H1 (cell line): ENCODE results near the gene EPG5. TPM values are rescaled to one million over a fixed set of nuclear protein-coding genes. Genes with fewer than 3 reads are reported as not detected.

Experiments
- CTCF ChIA-PET: fragments of 300-600 bp; sonication (Branson Sonifier 250); formaldehyde crosslinking; loops from one replicate; lab custom pipeline; 2021; ENCODE audit not compliant: partially characterized antibody; lab: Charles Lee
- POLR2A ChIA-PET: fragments of 300-600 bp; sonication (Branson Sonifier 250); formaldehyde crosslinking; loops from one replicate; lab custom pipeline; 2021; ENCODE audit warnings: inconsistent platforms; ENCODE audit not compliant: partially characterized antibody; lab: Charles Lee
- DNase-seq, 2 experiments: peaks; one replicate each; pipeline versions ENCODE4 v3.0.0 to v3.0.0-alpha.2; 2010 to 2022; ENCODE audit warnings: low spot score in 2 of 2, low read depth in 1 of 2, mixed read lengths in 1 of 2
- FAIRE-seq: peaks from 2 replicates; lab custom pipeline; 2011; peaks lifted over from hg19 to GRCh38; lab: Jason Lieb, UNC
- H2AFZ ChIP-seq: 2 replicates; pipeline ENCODE4 v1.8.1; 2012; ENCODE audit warnings: low read length, inconsistent platforms
- H2AK5ac ChIP-seq: 2 replicates; pipeline ENCODE4 v1.6.1; 2013; ENCODE audit warnings: low read depth, low read length
- H2BK120ac ChIP-seq: replicated peaks from 2 replicates; pipeline ENCODE3; 2013; ENCODE audit warnings: low read depth, low read length, inconsistent platforms
- H2BK12ac ChIP-seq: 2 replicates; pipeline ENCODE4 v1.6.1; 2013; ENCODE audit warnings: low read depth, low read length
- H2BK15ac ChIP-seq: 2 replicates; pipeline ENCODE4 v1.6.1; 2013; ENCODE audit warnings: low read length
- H2BK20ac ChIP-seq: 2 replicates; pipeline ENCODE4 v1.6.1; 2013; ENCODE audit warnings: low read length
- H2BK5ac ChIP-seq: 2 replicates; pipeline ENCODE4 v1.6.1; 2013; ENCODE audit warnings: low read depth, low read length
- H3K14ac ChIP-seq: 2 replicates; pipeline ENCODE4 v1.6.1; 2013; ENCODE audit warnings: inconsistent platforms; ENCODE audit not compliant: insufficient read length
- H3K18ac ChIP-seq: 2 replicates; pipeline ENCODE4 v1.6.1; 2013; ENCODE audit warnings: low read length; ENCODE audit errors: extremely low read depth
- H3K23ac ChIP-seq: 2 replicates; pipeline ENCODE4 v1.6.1; 2013; ENCODE audit warnings: inconsistent platforms; ENCODE audit not compliant: insufficient read length
- H3K23me2 ChIP-seq: 2 replicates; pipeline ENCODE4 v1.6.1; 2013; ENCODE audit warnings: low read depth, low read length
- H3K27ac ChIP-seq: 2 replicates; pipeline ENCODE4 v1.6.1; 2011; ENCODE audit warnings: low read depth, low read length, inconsistent platforms
- H3K27me3 ChIP-seq, 4 experiments: replicated peaks in 1 of 4; 1 replicate in 1 of 4; 2 replicates in 3 of 4; pipeline versions ENCODE4 v1.6.1 to v1.8.1; 2011 to 2013; ENCODE audit warnings: low read length in 3 of 4, mild to moderate bottlenecking in 3 of 4, inconsistent platforms in 2 of 4, mixed read lengths in 2 of 4, moderate library complexity in 1 of 4; ENCODE audit not compliant: control insufficient read depth in 3 of 4, insufficient read depth in 3 of 4; ENCODE audit errors: extremely low read depth in 1 of 4
- H3K36me3 ChIP-seq, 4 experiments: 2 replicates each; pipeline versions ENCODE4 v1.6.1 to v1.8.1; 2011 to 2013; ENCODE audit warnings: mild to moderate bottlenecking in 4 of 4, low read length in 3 of 4, moderate library complexity in 2 of 4, control low read depth in 1 of 4, inconsistent platforms in 1 of 4; ENCODE audit not compliant: insufficient read depth in 4 of 4, control insufficient read depth in 2 of 4
- H3K4ac ChIP-seq: replicated peaks from 2 replicates; pipeline ENCODE3; 2013; ENCODE audit warnings: low read length, low read depth, mixed read lengths, inconsistent platforms; ENCODE audit not compliant: insufficient read length
- H3K4me1 ChIP-seq, 4 experiments: replicated peaks in 1 of 4; 1 replicate in 1 of 4; 2 replicates in 3 of 4; pipeline versions ENCODE4 v1.6.1 to v1.8.1; 2011 to 2013; ENCODE audit warnings: low read length in 3 of 4, inconsistent platforms in 2 of 4, mixed read lengths in 1 of 4; ENCODE audit not compliant: insufficient read depth in 4 of 4, control insufficient read depth in 3 of 4
- H3K4me2 ChIP-seq, 2 experiments: 2 replicates each; pipeline versions ENCODE4 v1.6.1 to v1.8.1; 2011 to 2013; ENCODE audit warnings: low read depth in 2 of 2, low read length in 2 of 2, control low read depth in 1 of 2, inconsistent platforms in 1 of 2, mild to moderate bottlenecking in 1 of 2; ENCODE audit not compliant: insufficient read depth in 1 of 2
- H3K4me3 ChIP-seq, 4 experiments: fragments of 200-600, 300-600 bp in 1 of 4; sonication (generic), shearing (Covaris generic), sonication (Bioruptor Twin) in 1 of 4; 2 replicates each; pipeline versions ENCODE4 v1.5.1 to v1.8.1; 2011 to 2016; ENCODE audit warnings: low read length in 4 of 4, low read depth in 3 of 4, control low read depth in 2 of 4, inconsistent platforms in 2 of 4, mild to moderate bottlenecking in 2 of 4, mixed read lengths in 1 of 4, moderate library complexity in 1 of 4; ENCODE audit not compliant: insufficient read depth in 2 of 4; ENCODE audit errors: extremely low read depth in 1 of 4
- H3K56ac ChIP-seq: replicated peaks from 2 replicates; pipeline ENCODE3; 2013; ENCODE audit warnings: low read depth, mild to moderate bottlenecking, mixed read lengths, low read length, inconsistent platforms; ENCODE audit not compliant: insufficient read length
- H3K79me1 ChIP-seq: 2 replicates; pipeline ENCODE4 v1.6.1; 2013; ENCODE audit warnings: low read depth, low read length, control low read depth
- H3K79me2 ChIP-seq, 2 experiments: 2 replicates each; pipeline versions ENCODE4 v1.6.1 to v1.8.1; 2012 to 2013; ENCODE audit warnings: low read length in 2 of 2, mild to moderate bottlenecking in 2 of 2, inconsistent platforms in 1 of 2; ENCODE audit not compliant: insufficient read depth in 2 of 2, control insufficient read depth in 1 of 2
- H3K9ac ChIP-seq, 4 experiments: replicated peaks in 1 of 4; 1 replicate in 1 of 4; 2 replicates in 3 of 4; pipeline versions ENCODE4 v1.6.1 to v1.8.1; 2011 to 2013; ENCODE audit warnings: low read depth in 3 of 4, low read length in 3 of 4, control low read depth in 2 of 4, mild to moderate bottlenecking in 2 of 4, moderate library complexity in 2 of 4, inconsistent platforms in 1 of 4; ENCODE audit errors: extremely low read depth in 1 of 4
- H3K9me3 ChIP-seq, 2 experiments: 2 replicates each; pipeline versions ENCODE4 v1.6.1 to v1.8.1; 2012 to 2013; ENCODE audit warnings: mild to moderate bottlenecking in 2 of 2, moderate library complexity in 2 of 2, control low read depth in 1 of 2, inconsistent platforms in 1 of 2, low read depth in 1 of 2, low read length in 1 of 2, mixed read lengths in 1 of 2; ENCODE audit not compliant: insufficient read depth in 2 of 2
- H4K20me1 ChIP-seq, 2 experiments: replicated peaks in 1 of 2; 2 replicates each; pipeline versions ENCODE3 to v1.8.1; 2011 to 2013; ENCODE audit warnings: inconsistent platforms in 2 of 2, low read length in 2 of 2, mild to moderate bottlenecking in 1 of 2; ENCODE audit not compliant: insufficient read depth in 2 of 2, control insufficient read depth in 1 of 2
- H4K5ac ChIP-seq: 2 replicates; pipeline ENCODE4 v1.6.1; 2013; ENCODE audit warnings: low read length, low read depth, mixed read lengths, inconsistent platforms; ENCODE audit not compliant: insufficient read length
- H4K8ac ChIP-seq: 2 replicates; pipeline ENCODE4 v1.8.0; 2013; ENCODE audit warnings: mild to moderate bottlenecking, moderate library complexity, low read length, inconsistent platforms; ENCODE audit not compliant: insufficient read depth; ENCODE audit errors: extremely low read depth
- H4K91ac ChIP-seq: replicated peaks from 2 replicates; pipeline ENCODE3; 2013; ENCODE audit warnings: low read length, mixed read lengths, inconsistent platforms; ENCODE audit not compliant: insufficient read length
- ASH2L ChIP-seq: fragments of 200-600, 300-600 bp; sonication (generic); IDR thresholded peaks from one replicate; pipeline ENCODE4 v1.7.1; 2017; ENCODE audit warnings: low read length
- NANOG ChIP-seq: IDR thresholded peaks from 2 replicates; pipeline ENCODE4 v1.6.1; 2011; ENCODE audit warnings: low read length, low read depth, mild to moderate bottlenecking, inconsistent platforms; ENCODE audit not compliant: insufficient read depth, poor library complexity, severe bottlenecking
- POLR2A ChIP-seq, 2 experiments: IDR thresholded peaks; 1 replicate in 1 of 2; 2 replicates in 1 of 2; pipeline ENCODE4 v1.6.1; 2011; ENCODE audit warnings: low read depth in 2 of 2, low read length in 2 of 2, mild to moderate bottlenecking in 2 of 2; ENCODE audit errors: control extremely low read depth in 1 of 2
- polyA plus RNA-seq, 7 experiments: library from polyadenylated mRNA; depleted of rRNA in 3 of 7; stranded (reverse) in 5 of 7; unstranded in 2 of 7; fragments of >200 nt in 5 of 7; fragments of 200-250 nt in 2 of 7; gene quantifications; 1 replicate in 5 of 7; 2 replicates in 1 of 7; 4 replicates in 1 of 7; pipeline versions ENCODE4 v1.2.1 to v1.2.3, GENCODE V29; 2011 to 2013; ENCODE audit warnings: missing spikeins in 2 of 7, mixed read lengths in 2 of 7
- total RNA-seq: library from RNA; stranded (reverse); fragmentation: NEBNext Ultra II Directional; extraction: Animal tissue kit (Norgen Biotek cat#: 25700); gene quantifications from 2 replicates; pipeline ENCODE4 v1.2.1, GENCODE V29; 2021

Gene EPG5
- total and polyA plus RNA-seq, 2 of the 8 experiments (the other 6 are each of a cell fraction or from before 2014, with no cell fraction given), result 14.1 to 18.3 TPM

GRCh38 chr18:45805551-45805950 is 161.6 kb downstream of the EPG5 start:
- H4K91ac ChIP-seq, result no peak overlapping the region
- no peak overlapping the region for H3K56ac ChIP-seq
- H3K9me3 ChIP-seq, result peaks cover 9 to 14% of the 10 kb centered on the region in 2 experiments; a peak in 2 of 4 replicates
- no peak for TF ChIP-seq ASH2L
- no peak for TF ChIP-seq NANOG
- no peak for TF ChIP-seq POLR2A (IDR thresholded peaks at IDR 0.05; ENCODE audit: control extremely low read depth in 1 of 2, low read depth in 2 of 2, low read length in 2 of 2)
- no peak overlapping the region for H3K9ac ChIP-seq
- H3K23ac ChIP-seq, result no peak overlapping the region
- no peak overlapping the region for H2AFZ ChIP-seq
- no peak overlapping the region for H3K4ac ChIP-seq
- no peak overlapping the region for H3K4me3 ChIP-seq
- FAIRE-seq, result no peak
- H2BK120ac ChIP-seq, result no peak overlapping the region
- H3K4me2 ChIP-seq, result no peak overlapping the region
- H3K4me1 ChIP-seq, result peaks cover 0 to 8% (median 4%) of the 10 kb centered on the region in 4 experiments; a peak in 6 of 7 replicates
- H3K36me3 ChIP-seq, result no peaks in the 10 kb centered on the region
- POLR2A ChIA-PET, result no interaction called here
- no peaks in the 10 kb centered on the region for H3K79me1 ChIP-seq
- DNase-seq, result no peak
- H3K27me3 ChIP-seq, result no peaks in the 10 kb centered on the region
- H3K79me2 ChIP-seq, result no peaks in the 10 kb centered on the region
- H3K18ac ChIP-seq, result no peak overlapping the region
- no peak overlapping the region for H3K27ac ChIP-seq
- H2AK5ac ChIP-seq, result no peak overlapping the region
- H2BK12ac ChIP-seq, result no peak overlapping the region
- no peaks in the 10 kb centered on the region for H3K23me2 ChIP-seq
- no peak overlapping the region for H3K14ac ChIP-seq
- no peak overlapping the region for H2BK20ac ChIP-seq
- CTCF ChIA-PET, result interaction anchor here (0.7 to 5.9 kb wide), 9 partner anchors 11 to 140 kb away, joined by 3 to 44 read pairs (median 6); partner anchors contain the start of gene SLC14A1
- no peak overlapping the region for H4K8ac ChIP-seq
- no peaks in the 10 kb centered on the region for H4K20me1 ChIP-seq
- H4K5ac ChIP-seq, result no peak overlapping the region
- H2BK5ac ChIP-seq, result no peak overlapping the region
- H2BK15ac ChIP-seq, result no peak overlapping the region
